GM20000 (cell line): ENCODE data around the gene BAG2.

Source experiments
- DNase-seq: peaks from one replicate; pipeline ENCODE4 v3.0.0; 2012; ENCODE audit warnings: low spot score
- TF ChIP-seq, protein P1 (sequence below): IDR thresholded peaks from 2 replicates; pipeline ENCODE4 v1.5.1; 2012; ENCODE audit warnings: mild to moderate bottlenecking, control low read depth; ENCODE audit errors: extremely low read depth, missing control alignments

BAG2 gene

DNA sequence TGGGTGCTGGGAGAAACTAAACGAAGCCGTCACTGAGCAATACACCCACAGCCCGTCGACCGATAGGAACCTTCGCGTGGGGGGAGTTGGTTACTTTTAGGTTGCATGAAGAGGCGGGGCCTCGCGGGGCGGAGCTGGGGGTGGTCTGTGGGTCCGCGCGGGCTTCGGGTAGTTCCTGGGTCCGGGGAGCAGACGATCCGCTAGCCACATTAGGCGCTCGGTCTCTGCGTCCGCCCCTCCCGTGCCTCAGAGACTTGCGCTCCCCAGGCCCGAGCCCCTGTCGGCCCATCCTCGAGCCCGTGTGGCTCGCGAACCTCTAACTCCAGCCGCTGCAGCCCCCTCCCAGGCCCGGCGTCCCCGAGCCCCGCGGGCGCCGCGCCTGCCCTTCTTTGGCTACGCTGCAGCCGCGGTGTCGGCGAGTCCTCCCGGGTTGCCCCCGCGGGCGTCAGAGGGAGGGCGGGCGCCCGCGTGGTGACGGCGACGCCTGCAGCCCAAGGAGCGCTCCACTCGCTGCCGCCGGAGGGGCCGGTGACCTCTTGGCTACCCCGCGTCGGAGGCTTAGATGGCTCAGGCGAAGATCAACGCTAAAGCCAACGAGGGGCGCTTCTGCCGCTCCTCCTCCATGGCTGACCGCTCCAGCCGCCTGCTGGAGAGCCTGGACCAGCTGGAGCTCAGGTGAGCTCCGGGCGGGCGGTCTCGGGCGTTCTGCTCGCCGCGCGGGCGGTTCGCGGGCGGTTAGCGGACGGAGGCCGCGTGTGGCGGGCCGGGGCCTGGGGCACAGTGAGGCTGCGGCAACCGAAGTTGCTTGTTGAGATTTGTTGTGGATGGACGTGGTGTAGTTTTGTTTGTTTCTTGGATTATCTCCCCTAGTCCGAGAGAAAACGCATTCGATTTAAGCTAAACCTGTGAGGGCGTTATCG lies at the start of gene BAG2:
BAG2 (plus strand) TSS at position 191 of the 920 bp plus-strand sequence; CDS start at position 563, 372 bp downstream.
- TF ChIP-seq, protein P1, sequence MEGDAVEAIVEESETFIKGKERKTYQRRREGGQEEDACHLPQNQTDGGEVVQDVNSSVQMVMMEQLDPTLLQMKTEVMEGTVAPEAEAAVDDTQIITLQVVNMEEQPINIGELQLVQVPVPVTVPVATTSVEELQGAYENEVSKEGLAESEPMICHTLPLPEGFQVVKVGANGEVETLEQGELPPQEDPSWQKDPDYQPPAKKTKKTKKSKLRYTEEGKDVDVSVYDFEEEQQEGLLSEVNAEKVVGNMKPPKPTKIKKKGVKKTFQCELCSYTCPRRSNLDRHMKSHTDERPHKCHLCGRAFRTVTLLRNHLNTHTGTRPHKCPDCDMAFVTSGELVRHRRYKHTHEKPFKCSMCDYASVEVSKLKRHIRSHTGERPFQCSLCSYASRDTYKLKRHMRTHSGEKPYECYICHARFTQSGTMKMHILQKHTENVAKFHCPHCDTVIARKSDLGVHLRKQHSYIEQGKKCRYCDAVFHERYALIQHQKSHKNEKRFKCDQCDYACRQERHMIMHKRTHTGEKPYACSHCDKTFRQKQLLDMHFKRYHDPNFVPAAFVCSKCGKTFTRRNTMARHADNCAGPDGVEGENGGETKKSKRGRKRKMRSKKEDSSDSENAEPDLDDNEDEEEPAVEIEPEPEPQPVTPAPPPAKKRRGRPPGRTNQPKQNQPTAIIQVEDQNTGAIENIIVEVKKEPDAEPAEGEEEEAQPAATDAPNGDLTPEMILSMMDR, result no peak
- DNase-seq, result peak; percentile 92

DNA sequence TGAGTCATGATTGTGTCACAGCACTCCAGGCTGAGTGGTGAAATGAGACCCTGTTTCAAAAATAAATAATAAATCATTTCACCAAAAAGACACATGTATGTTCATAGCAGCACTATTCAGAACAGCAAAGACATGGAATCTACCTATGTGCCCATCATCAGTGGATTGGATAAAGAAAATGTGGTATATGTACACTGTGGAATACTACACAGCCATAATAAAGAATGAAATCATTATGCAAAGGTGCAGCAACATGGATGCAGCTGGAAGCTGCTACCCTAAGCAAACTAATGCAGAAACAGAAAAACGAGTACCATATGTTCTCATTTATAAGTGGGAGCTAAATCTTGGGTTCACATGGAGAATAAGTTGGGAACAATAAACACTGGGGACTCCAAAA lies 49.0 kb upstream of the BAG2 start:
- TF ChIP-seq, protein P1, result no peak
- DNase-seq, result no peak

DNA sequence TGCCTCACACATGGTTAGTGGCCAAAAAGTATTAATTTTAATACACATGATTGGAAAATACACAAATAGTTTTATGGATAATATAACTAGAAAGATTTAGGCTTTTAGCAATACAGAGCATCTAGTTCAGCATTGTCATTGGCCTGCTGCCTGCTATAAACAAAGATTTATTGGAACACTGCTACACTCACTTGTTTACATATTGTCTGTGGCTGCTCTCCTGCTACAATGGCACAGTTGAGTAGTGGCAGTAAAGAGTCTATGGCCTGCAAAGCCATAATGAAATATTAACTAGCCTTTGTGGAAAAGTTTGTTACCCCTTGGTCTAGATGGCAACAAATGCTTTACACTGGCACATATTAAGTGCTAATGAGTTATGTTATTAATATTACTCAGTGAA lies 44.4 kb upstream of the BAG2 start:
- TF ChIP-seq, protein P1, result no peak
- DNase-seq, result no peak

DNA sequence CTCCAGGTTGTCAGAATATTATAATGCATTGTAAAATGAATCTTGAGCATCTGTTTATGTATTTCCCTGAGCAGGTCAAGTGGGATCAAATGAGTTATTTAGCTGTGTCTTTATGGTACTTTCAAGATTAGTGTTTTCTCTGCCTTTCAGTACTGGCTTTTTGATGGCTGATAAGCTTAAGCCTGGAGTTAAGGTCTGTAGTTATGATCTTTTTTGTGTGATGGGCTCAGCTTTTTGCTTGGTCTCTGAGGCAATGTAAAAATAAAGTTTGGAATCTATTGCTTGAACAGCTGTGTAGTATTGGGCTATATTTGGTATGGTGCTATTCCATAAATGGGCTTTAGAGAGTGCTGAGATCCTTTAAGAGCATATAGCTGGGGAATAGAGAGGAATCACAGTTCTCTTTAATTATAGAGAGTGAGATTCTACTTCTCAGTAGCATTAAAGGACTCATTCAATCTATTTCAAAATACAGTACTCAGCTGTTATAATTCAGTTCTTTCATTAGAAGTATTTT lies 41.4 kb upstream of the BAG2 start:
- no peak for DNase-seq
- TF ChIP-seq, protein P1, result no peak

DNA sequence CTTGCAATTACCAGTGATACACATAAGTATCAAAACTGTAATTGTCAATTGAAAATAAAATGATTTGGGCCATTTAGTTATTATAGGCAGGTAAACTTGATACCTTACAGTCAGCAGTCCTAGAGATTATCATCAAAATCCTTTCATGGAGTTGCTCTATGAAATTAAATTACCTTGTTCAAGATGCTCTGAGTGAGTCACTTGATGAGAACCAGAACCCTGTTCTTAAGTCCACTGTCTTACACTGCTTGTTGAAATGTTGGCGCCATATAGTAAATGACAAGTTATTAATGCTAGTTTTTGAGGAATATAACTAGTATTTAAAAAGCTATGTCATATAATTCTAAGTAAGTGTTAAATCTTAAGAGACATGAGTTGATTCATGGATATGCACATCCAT lies 37.2 kb upstream of the BAG2 start:
- TF ChIP-seq, protein P1, result no peak
- no peak for DNase-seq

DNA sequence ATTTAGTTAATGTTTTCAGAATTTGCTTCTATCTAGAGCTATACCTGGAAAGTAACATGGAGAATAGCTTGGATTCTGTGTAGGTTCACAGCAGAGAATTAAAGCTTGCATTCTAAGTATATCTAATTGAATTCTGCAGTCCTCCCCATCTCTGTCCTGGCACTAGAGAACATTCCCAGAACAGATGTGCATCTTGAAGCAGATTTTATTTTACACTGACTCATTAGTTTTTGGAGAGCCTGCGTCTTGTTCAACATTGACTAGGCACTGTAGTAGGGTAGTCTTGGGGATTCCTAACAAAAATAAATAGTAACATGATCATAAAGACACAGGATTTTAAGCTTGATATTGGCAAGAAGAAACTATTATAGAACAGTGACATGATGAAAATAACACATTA lies 36.2 kb upstream of the BAG2 start:
- TF ChIP-seq, protein P1, result no peak
- no peak for DNase-seq

DNA sequence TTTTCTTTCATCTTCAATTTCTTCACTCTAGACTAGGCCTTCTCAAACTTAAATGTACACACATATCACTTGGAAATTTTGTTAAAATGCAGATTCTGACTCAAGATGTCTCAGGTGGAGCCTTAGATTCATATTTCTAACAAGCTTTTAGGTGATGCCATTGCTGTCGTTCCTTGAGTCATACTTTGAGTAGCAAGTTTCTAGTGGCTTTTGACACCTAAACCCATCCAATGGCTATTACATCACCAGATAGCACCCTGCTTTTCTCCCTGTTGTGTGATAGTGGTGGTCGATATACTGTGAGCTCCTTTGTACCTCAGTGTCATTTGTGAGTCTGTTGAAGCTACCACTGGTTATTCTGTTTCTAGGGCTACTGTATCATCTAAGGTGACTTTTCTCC lies 34.8 kb upstream of the BAG2 start:
- DNase-seq, result no peak
- TF ChIP-seq, protein P1, result no peak
